ENCODE results near the gene ACOX3.

ACOX3 gene

GRCh38 chr4:8402640-8403039 lies 37.9 kb downstream of the ACOX3 start:
- TF ChIP-seq CTCF (IDR thresholded peaks at IDR 0.05; ENCODE audit: control insufficient read depth, insufficient read depth, low read depth, low read length, missing control alignments): no peak
- no peak overlapping the region for H3K4me3 ChIP-seq (ENCODE audit: control insufficient read depth, low read depth, low read length)
- DNase-seq (ENCODE audit: low read depth): no peak

DNA sequence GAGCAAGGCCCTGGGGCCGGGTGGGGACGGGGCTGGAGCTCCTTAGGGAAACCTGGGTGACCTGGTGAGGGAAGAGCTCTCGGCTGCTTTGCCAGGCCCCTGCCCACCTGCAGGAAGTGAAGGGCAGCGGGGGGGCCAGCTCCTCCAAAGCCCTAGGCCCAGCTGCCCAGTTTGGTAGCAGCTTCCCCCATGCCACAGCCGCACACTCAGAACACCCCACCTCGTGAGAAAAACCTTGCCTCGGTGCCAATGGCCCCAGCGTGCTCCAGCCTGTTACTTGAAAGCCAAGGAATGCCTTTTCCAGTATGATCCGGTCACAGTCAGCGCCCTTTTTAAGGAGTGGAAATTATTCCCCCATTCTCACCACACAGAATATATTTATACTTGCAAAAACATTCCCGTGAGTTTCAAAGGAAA lies 38.3 kb downstream of the ACOX3 start:
- TF ChIP-seq CTCF (IDR thresholded peaks at IDR 0.05; ENCODE audit: control insufficient read depth, insufficient read depth, low read depth, low read length, missing control alignments): no peak

GRCh38 chr4:8401665-8402064 lies 38.9 kb downstream of the ACOX3 start:
- H3K4me3 ChIP-seq (ENCODE audit: control insufficient read depth, low read depth, low read length): no peak overlapping the region
- TF ChIP-seq CTCF (IDR thresholded peaks at IDR 0.05; ENCODE audit: control insufficient read depth, insufficient read depth, low read depth, low read length, missing control alignments): no peak
- DNase-seq (ENCODE audit: low read depth): no peak

More for the DNA sequence above, 38.3 kb downstream of the ACOX3 start:
- no peak for DNase-seq (ENCODE audit: low read depth)
- no peak overlapping the region for H3K4me3 ChIP-seq (ENCODE audit: control insufficient read depth, low read depth, low read length)

- no peak overlapping the region for H3K4me3 ChIP-seq (ENCODE audit: control insufficient read depth, low read depth, low read length)
- no peak for TF ChIP-seq CTCF (IDR thresholded peaks at IDR 0.05; ENCODE audit: control insufficient read depth, insufficient read depth, low read depth, low read length, missing control alignments)
- no peak for DNase-seq (ENCODE audit: low read depth)
Observed at GRCh38 chr4:8400632-8401325, 39.7 kb downstream of the ACOX3 start.

- TF ChIP-seq CTCF (IDR thresholded peaks at IDR 0.05; ENCODE audit: control insufficient read depth, insufficient read depth, low read depth, low read length, missing control alignments): no peak
- DNase-seq (ENCODE audit: low read depth): no peak
- H3K4me3 ChIP-seq (ENCODE audit: control insufficient read depth, low read depth, low read length): no peak overlapping the region
Observed at GRCh38 chr4:8399298-8399697, 41.2 kb downstream of the ACOX3 start.

DNA sequence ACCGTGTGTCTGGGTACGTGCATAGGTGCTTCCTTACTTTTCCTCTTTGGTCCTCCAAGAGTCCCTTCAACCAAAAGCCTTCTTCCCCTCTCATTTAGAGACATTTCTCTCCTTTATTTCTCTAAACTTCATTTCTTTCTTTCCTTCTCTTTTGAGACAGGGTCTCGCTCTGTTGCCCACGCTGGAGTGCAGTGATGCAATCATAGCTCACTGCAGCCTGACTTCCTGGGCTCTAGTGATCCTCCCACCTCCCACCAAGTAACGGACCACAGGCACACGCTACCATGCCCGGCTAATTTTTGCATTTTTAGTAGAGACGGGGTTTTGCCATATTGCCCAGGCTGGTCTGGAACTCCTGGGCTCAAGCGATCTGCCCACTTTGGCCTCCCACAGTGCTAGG lies 42.2 kb downstream of the ACOX3 start:
- H3K4me3 ChIP-seq (ENCODE audit: control insufficient read depth, low read depth, low read length): no peak overlapping the region
- no peak for DNase-seq (ENCODE audit: low read depth)
- TF ChIP-seq CTCF (IDR thresholded peaks at IDR 0.05; ENCODE audit: control insufficient read depth, insufficient read depth, low read depth, low read length, missing control alignments): no peak

Data from AG09309 (cell line).